Measurements from ENCODE around the gene CTCF.

CTCF gene

GRCh38 chr16:67517661-67518423, 44.5 kb upstream of the CTCF start:
- no peak overlapping the region for H3K4me3 ChIP-seq (ENCODE audit: low read depth, low read length)
- TF ChIP-seq, protein P1, sequence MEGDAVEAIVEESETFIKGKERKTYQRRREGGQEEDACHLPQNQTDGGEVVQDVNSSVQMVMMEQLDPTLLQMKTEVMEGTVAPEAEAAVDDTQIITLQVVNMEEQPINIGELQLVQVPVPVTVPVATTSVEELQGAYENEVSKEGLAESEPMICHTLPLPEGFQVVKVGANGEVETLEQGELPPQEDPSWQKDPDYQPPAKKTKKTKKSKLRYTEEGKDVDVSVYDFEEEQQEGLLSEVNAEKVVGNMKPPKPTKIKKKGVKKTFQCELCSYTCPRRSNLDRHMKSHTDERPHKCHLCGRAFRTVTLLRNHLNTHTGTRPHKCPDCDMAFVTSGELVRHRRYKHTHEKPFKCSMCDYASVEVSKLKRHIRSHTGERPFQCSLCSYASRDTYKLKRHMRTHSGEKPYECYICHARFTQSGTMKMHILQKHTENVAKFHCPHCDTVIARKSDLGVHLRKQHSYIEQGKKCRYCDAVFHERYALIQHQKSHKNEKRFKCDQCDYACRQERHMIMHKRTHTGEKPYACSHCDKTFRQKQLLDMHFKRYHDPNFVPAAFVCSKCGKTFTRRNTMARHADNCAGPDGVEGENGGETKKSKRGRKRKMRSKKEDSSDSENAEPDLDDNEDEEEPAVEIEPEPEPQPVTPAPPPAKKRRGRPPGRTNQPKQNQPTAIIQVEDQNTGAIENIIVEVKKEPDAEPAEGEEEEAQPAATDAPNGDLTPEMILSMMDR (IDR thresholded peaks at IDR 0.05; ENCODE audit: insufficient read depth, low read length, missing control alignments): no peak
- ChIA-PET POLR2A (no interaction called here), CTCF (interaction anchor here (0.7 to 25.0 kb wide), 10 partner anchors 9 to 326 kb away, joined by 3 to 661 read pairs (median 3); partner anchors contain the start of genes ACD, AGRP, ATP6V0D1 and C16orf86)
- DNase-seq (ENCODE audit: low read depth, low spot score): no peak

GRCh38 chr16:67518676-67519075, 43.6 kb upstream of the CTCF start:
- no peak for DNase-seq (ENCODE audit: low read depth, low spot score)
- CTCF ChIA-PET: interaction anchor here (5.4 to 25.0 kb wide), 5 partner anchors 14 to 147 kb away, joined by 80 to 661 read pairs (median 174); partner anchors contain the start of genes ACD, AGRP, ATP6V0D1 and C16orf86
- TF ChIP-seq, protein P1 (IDR thresholded peaks at IDR 0.05; ENCODE audit: insufficient read depth, low read length, missing control alignments): no peak
- no peak overlapping the region for H3K4me3 ChIP-seq (ENCODE audit: low read depth, low read length)
- POLR2A ChIA-PET: no interaction called here

DNA sequence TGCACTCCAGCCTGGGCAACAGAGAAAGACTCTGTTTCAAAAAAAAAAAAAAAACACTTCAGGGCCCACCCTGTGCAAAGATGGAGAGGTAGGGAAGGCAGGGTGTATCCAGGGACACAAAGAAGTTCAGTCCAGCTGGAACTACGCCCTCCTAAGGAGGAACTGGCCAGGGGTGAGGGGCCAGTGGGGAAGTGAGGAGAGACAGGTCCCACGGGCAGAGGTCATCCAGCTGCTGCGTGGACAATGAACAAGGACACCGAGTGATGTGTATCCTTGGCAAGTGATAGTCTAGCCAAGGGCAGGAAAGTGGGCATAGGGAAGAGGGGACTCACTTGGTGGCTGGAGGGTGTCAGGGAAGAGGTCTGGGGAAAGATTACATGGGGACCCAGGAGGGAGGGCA, 43.1 kb upstream of the CTCF start:
- H3K4me3 ChIP-seq (ENCODE audit: low read depth, low read length): no peak overlapping the region
- no peak for DNase-seq (ENCODE audit: low read depth, low spot score)
- ChIA-PET CTCF (interaction anchor here (2.3 to 25.0 kb wide), 9 partner anchors 14 to 416 kb away, joined by 10 to 661 read pairs (median 80); partner anchors contain the start of genes ACD, AGRP, ATP6V0D1 and C16orf86), POLR2A (no interaction called here)
- TF ChIP-seq, protein P1 (IDR thresholded peaks at IDR 0.05; ENCODE audit: insufficient read depth, low read length, missing control alignments): no peak

DNA sequence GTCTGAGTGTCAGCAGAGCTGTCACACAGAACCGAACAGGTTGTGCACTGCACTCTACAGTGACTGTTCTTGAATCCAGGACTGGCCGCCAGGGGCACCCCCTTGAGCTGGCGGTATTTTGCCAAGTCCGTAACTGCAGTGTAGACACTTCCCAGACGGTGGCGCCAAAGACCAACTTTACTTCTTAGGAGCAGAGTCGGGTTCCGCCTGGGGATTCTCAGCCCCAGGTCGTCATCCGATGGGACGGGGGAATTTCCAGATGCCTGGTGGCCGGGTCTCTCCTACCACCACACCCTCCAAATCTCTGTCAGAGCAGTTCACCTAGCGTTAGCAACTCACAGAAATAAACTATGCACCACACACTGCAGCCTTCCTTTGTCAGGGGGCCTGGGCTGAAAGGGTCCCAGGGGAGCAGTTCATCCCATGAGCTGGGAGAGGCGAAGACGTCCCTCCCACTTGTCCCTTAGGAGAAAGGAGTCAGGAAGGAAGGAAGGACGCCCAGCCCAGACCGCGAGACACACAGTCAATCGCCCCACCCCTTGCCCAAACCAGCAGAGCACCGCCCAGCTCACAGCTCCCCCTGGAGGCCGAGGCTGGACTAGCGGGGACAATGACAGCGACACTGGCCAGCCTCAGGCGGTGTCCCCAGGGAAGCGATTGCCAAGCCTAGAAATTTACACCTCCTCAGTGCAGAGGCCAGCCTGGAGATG, 41.1 kb upstream of the CTCF start:
- CTCF ChIA-PET: interaction anchor here (0.7 to 25.0 kb wide), 77 partner anchors 9 to 519 kb away, joined by 3 to 661 read pairs (median 5); partner anchors contain the start of genes ACD, AGRP, ATP6V0D1 and C16orf86
- DNase-seq (ENCODE audit: low read depth, low spot score): peak; percentile 66
- POLR2A ChIA-PET: interaction anchor here (0.6 to 1.9 kb wide), 7 partner anchors 8 to 285 kb away, joined by 3 to 13 read pairs (median 6); partner anchors contain the start of genes ACD, ATP6V0D1, C16orf86 and CTCF
- peak overlapping the region; percentile 65 for H3K4me3 ChIP-seq (ENCODE audit: low read depth, low read length)
- TF ChIP-seq, protein P1 (IDR thresholded peaks at IDR 0.05; ENCODE audit: insufficient read depth, low read length, missing control alignments): peak; percentile 99

- ChIA-PET POLR2A (interaction anchor here (1.0 kb wide), 1 partner anchor 37 kb away, joined by 3 read pairs; the partner anchor contains the start of gene CTCF), CTCF (interaction anchor here (1.0 to 25.0 kb wide), 11 partner anchors 8 to 291 kb away, joined by 3 to 661 read pairs (median 5); partner anchors contain the start of genes ACD, AGRP, ATP6V0D1 and C16orf86)
- H3K4me3 ChIP-seq (ENCODE audit: low read depth, low read length): no peak overlapping the region
- DNase-seq (ENCODE audit: low read depth, low spot score): no peak
- TF ChIP-seq, protein P1 (IDR thresholded peaks at IDR 0.05; ENCODE audit: insufficient read depth, low read length, missing control alignments): peak; percentile 24
Measured at GRCh38 chr16:67525176-67525860, 37.0 kb upstream of the CTCF start.

All from AG04449 (cell line).